ENCODE measurements around the gene SLFNL1.

DNA sequence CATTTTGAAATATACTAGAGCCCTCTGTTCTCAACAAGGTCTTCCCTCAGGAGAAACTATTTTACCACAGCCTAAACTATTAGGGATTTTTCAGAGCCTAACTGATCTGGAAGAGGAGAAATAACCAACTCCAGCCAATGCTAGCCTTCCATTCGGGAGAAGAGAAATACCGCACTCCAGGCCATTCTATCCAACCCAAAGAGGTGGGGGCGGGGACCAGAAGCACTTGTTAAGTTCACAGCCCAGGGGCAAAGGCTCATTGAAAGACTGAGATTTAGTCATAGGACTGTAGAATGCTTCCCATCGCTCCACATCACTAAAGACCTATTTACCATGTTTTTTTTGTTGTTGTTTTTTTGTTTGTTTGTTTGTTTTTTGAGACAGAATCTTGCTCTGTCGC, 35.4 kb upstream of the SLFNL1 start:
- TF ChIP-seq, protein P1, sequence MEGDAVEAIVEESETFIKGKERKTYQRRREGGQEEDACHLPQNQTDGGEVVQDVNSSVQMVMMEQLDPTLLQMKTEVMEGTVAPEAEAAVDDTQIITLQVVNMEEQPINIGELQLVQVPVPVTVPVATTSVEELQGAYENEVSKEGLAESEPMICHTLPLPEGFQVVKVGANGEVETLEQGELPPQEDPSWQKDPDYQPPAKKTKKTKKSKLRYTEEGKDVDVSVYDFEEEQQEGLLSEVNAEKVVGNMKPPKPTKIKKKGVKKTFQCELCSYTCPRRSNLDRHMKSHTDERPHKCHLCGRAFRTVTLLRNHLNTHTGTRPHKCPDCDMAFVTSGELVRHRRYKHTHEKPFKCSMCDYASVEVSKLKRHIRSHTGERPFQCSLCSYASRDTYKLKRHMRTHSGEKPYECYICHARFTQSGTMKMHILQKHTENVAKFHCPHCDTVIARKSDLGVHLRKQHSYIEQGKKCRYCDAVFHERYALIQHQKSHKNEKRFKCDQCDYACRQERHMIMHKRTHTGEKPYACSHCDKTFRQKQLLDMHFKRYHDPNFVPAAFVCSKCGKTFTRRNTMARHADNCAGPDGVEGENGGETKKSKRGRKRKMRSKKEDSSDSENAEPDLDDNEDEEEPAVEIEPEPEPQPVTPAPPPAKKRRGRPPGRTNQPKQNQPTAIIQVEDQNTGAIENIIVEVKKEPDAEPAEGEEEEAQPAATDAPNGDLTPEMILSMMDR (IDR thresholded peaks at IDR 0.05; ENCODE audit: insufficient read depth, low read depth, low read length), result no peak
- no peak for TF ChIP-seq EZH2 (IDR thresholded peaks at IDR 0.05; ENCODE audit: insufficient read depth, low read length)

All from astrocyte (in vitro differentiated cells and primary cell).